ENCODE data around the gene ACTRT2.

The ACTRT2 gene

DNA sequence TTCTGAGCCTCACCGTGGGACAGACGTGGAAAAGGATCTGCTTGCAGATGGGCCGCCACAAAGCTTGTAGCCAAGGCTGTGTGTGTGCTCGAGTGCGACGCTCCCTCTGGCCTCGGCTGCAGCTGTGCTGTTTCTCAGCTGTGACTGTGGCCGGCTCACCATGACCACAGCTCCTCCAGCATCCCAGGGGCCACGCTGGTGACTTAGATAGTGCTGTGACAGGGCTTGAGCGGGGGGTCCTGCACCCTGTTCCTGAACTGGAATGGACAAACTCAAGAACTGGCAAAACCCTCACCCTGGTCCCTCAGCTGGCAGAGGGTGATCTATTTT, 17.4 kb upstream of the ACTRT2 start:
- TF ChIP-seq, protein P1, sequence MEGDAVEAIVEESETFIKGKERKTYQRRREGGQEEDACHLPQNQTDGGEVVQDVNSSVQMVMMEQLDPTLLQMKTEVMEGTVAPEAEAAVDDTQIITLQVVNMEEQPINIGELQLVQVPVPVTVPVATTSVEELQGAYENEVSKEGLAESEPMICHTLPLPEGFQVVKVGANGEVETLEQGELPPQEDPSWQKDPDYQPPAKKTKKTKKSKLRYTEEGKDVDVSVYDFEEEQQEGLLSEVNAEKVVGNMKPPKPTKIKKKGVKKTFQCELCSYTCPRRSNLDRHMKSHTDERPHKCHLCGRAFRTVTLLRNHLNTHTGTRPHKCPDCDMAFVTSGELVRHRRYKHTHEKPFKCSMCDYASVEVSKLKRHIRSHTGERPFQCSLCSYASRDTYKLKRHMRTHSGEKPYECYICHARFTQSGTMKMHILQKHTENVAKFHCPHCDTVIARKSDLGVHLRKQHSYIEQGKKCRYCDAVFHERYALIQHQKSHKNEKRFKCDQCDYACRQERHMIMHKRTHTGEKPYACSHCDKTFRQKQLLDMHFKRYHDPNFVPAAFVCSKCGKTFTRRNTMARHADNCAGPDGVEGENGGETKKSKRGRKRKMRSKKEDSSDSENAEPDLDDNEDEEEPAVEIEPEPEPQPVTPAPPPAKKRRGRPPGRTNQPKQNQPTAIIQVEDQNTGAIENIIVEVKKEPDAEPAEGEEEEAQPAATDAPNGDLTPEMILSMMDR (IDR thresholded peaks at IDR 0.05; ENCODE audit: borderline replicate concordance, insufficient read depth, low read depth, low read length) = no peak
- H3K4me3 ChIP-seq (ENCODE audit: low read depth, low read length) = no peak overlapping the region

DNA sequence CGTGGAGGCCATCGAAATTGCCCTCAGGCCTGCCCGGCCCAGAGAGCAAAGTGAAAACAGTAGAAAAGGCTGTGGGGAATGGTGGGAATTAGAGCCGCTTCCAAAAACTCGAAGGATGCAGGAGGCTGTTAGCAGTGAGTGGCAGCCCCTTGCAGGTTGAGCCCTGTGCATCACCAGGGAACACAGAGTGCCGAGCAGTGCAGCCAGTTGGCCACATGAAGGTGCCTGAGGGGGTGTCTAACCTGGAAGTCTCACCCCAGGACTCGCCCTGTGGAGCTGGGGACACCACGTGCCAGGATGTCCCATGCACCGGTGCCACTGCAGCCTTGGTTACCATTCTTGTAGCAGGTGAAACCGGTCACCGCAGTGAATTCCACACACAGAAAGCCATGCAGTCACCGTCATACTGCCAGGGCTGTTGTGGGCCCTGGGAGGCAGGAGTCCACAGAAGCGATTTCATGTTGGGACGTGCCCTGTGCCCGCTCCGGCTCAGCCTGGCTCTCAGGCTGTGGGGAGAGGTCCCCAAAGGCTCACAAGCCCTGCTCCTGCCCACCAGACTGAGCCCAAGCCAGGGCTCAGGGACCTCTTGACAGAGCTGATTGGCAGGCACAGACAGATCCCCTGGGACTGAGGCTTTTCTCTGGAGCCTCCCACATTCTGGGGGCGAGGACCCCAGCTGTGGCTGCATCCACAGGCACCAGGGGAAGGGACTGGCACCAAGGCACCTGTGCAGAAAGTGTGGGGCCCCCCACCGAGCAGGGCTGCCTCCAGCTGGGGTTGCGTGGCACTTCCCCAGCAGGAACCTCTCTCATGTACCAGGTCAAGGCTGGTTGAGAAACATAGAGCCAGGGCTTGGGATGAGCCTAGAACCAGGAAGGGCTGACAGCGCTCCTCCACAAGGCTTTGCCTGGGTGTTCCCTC, 16.7 kb upstream of the ACTRT2 start:
- TF ChIP-seq, protein P1 (IDR thresholded peaks at IDR 0.05; ENCODE audit: borderline replicate concordance, insufficient read depth, low read depth, low read length) = no peak

DNA sequence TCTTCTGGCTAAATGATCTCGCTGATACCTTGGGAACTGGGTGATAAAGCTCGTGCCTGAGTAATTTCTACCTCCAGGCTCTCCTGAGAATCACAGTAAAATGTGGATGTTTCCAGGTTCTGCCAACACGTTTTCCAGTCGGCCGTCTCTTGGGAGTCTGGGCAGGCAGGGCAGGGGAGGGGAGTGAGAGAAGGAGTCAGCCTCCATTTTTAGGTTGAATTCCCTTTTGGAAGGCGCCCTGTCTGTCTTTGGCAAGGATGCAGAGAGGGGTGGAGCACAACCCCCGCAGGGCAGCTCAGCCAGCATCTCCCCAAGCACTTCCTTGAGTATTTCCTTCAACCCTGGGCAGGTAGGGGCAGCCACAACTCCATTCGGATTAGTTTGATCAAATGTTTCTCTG, 15.5 kb upstream of the ACTRT2 start:
- TF ChIP-seq, protein P1 (IDR thresholded peaks at IDR 0.05; ENCODE audit: borderline replicate concordance, insufficient read depth, low read depth, low read length) = no peak
- no peak overlapping the region for H3K4me3 ChIP-seq (ENCODE audit: low read depth, low read length)

More for the DNA sequence above, 16.7 kb upstream of the ACTRT2 start:
- no peak overlapping the region for H3K4me3 ChIP-seq (ENCODE audit: low read depth, low read length)

DNA sequence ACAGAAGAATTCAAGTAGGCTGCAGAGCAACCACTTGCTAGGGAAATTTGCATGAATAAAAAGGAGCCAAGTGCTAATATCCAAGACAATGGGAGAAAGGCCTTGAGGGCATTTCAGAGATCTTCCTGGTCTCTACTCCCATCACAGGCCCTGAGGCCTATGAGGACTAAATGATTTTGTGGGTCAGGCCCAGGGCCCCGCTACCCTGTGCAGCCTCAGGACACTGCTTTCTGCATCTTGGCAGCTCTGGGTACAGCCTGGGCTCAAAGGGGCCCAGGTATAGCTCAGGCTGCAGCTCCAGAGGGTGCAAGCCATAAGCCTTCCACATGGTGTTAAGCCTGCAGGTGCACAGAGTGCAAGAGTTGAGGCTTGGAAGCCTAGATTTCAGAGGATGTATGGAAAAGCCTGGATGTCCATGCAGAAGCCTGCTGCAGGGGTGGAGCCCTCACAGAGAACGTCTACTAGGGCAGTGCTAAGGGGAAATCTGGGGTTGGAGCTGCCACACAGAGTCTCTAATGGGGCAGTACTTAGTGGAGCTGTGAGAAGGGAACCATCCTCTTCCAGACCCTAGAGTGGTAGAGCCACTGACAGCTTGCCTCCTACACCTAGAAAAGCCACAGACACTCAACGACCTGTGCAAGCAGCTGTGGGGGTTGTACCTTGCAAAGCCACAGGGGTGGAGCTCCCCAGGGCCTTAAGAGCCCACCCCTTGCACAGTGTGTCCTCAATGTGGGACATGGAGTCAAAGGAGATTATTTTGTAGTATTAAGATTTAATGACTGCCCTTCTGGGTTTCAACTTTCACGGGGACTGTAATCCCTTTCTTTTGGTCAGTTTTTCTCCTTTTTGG, 13.7 kb upstream of the ACTRT2 start:
- no peak overlapping the region for H3K4me3 ChIP-seq (ENCODE audit: low read depth, low read length)
- TF ChIP-seq, protein P1 (IDR thresholded peaks at IDR 0.05; ENCODE audit: borderline replicate concordance, insufficient read depth, low read depth, low read length) = no peak

DNA sequence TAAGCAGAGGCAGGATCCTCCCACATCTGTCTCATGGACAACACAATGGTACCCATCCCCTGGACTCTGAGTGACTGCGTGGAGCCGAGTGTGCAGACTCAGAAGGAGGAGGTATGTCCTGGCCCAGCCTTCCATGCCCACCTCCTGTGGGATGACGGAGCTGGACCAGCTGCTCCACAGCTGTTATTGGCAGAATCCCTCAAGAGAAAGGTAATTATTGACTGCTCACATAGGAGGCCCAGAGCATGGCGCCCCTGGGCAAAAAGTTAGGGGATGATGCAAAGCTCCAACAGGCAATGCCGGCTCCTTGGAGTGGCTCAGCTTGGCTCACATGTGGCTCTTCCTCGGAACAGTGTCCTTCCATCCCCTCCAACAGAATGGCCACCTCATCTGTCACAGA, 12.2 kb upstream of the ACTRT2 start:
- TF ChIP-seq, protein P1 (IDR thresholded peaks at IDR 0.05; ENCODE audit: borderline replicate concordance, insufficient read depth, low read depth, low read length) = no peak
- H3K4me3 ChIP-seq (ENCODE audit: low read depth, low read length) = no peak overlapping the region

DNA sequence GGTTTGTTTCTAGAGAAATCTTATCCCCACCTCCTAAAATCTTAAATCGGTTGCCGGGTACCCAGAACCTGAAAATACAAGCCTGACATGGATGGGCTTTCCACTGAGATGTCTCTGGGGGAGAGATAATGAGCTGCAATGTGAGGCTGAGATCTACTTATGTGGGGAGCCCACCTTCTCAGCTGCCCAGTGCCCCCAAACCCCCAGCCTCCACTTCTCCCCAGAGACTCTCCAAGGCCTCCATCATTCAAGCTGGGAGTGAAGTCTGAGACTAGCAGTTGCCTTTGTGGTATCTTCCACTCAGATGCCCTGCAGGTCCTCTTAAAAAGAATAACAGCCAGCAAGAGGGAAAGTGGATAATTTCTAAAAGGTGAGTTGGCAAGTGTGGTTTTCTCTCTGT, 11.7 kb upstream of the ACTRT2 start:
- TF ChIP-seq, protein P1 (IDR thresholded peaks at IDR 0.05; ENCODE audit: borderline replicate concordance, insufficient read depth, low read depth, low read length) = no peak
- H3K4me3 ChIP-seq (ENCODE audit: low read depth, low read length) = no peak overlapping the region

Measured in GM12875 (cell line).